Activated CD4-positive, alpha-beta T cell treated with anti-CD3 and anti-CD28 coated beads for 1 hour (primary cell): ENCODE measurements around the gene CHST15.

Experiments
- DNase-seq: peaks from one replicate; pipeline ENCODE4 v3.0.0-alpha.2; 2020

Gene CHST15

GRCh38 chr10:124007773-124008145 lies 85.6 kb downstream of the CHST15 start:
- DNase-seq = no peak

- no peak for DNase-seq
Measured at GRCh38 chr10:124007102-124007772, 86.2 kb downstream of the CHST15 start.

- no peak for DNase-seq
Measured at GRCh38 chr10:124006526-124006925, 86.9 kb downstream of the CHST15 start.

DNA sequence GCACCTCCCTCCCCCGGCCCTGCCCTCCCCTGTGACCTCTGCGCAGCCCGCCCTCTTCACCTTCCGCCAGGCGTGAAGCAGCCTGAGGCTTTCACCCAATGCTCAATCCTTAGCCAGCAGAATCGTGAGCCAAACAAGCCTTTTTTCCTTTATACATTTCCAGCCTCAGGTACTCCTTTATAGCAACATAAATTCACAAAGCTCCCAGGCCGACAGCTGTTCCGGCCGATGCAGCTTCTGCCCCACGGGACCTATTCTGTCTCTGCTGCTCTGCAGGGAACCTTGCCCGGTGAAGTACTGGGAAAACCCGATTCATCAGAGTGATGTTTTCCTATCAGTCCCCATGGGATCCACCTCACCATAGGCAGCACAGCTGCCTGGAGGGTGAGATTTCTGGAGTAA lies 87.4 kb downstream of the CHST15 start:
- DNase-seq = no peak

- DNase-seq = no peak
Measured at GRCh38 chr10:124005091-124005490, 88.3 kb downstream of the CHST15 start.

GRCh38 chr10:124004663-124005004 lies 88.8 kb downstream of the CHST15 start:
- no peak for DNase-seq

DNA sequence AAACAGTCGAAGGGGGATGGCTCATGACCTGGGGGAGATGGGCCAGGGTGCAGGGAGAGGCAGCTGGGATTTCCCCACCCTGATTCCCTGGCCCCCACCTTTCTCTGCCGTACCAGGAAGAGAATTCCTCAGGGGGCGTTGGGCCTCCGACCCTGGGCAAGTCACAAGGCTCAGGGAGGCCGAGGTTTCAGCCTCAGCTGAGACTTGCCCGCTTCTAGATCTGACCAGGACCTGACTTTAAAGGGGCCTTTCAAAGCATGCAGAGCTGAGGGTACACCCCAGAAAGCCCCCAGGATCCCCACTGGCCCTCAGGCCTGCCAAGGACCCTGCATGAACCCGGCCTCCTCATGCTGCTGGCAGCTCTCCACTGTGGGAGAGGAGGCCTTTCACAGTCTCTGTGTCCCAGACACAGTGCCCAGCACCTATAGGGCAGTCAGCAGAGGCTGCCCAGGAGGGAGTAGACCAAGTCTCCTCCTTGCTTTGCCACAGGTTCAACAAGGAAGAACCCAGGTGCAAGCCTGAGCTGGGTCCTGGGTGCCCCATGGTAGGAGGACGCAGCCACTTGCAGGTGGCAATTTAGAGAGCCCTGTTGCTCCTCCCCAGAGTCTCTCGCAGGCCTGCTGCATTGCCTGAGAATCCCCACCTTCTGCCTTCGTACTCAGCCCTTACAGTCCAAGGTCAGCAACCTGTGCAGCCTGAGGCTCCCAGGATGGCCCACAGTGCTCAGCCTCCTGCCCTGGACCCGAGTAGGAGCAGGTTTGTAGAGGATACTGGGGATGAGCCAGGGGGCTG lies 89.3 kb downstream of the CHST15 start:
- DNase-seq = no peak

- DNase-seq = no peak
Measured at GRCh38 chr10:124003481-124003870, 89.9 kb downstream of the CHST15 start.

- DNase-seq = no peak
Measured at GRCh38 chr10:124003070-124003419, 90.4 kb downstream of the CHST15 start.

- no peak for DNase-seq
Measured at GRCh38 chr10:124002391-124003069, 90.9 kb downstream of the CHST15 start.

GRCh38 chr10:124001391-124002148 lies 91.8 kb downstream of the CHST15 start:
- DNase-seq = no peak

DNA sequence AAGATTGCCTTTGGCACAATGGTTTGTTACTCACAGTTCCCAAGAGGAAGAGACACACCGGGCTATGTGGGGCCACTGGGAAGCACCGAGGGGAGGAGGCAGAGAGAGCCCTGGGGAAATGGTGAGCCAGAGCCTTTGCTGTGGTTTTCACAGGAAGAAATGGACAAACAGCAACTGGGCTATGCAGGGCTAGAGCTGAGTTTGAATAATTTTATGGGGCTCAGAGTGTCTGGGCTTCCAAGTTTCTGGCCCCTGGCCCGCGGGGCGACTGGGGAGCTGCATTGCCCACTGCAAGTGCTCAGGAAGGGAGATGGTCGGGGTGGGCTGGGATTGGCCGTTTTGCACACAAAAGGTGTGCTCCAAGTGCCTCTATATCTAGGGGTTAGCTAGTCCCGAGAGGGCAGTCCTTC lies 92.6 kb downstream of the CHST15 start:
- no peak for DNase-seq

DNA sequence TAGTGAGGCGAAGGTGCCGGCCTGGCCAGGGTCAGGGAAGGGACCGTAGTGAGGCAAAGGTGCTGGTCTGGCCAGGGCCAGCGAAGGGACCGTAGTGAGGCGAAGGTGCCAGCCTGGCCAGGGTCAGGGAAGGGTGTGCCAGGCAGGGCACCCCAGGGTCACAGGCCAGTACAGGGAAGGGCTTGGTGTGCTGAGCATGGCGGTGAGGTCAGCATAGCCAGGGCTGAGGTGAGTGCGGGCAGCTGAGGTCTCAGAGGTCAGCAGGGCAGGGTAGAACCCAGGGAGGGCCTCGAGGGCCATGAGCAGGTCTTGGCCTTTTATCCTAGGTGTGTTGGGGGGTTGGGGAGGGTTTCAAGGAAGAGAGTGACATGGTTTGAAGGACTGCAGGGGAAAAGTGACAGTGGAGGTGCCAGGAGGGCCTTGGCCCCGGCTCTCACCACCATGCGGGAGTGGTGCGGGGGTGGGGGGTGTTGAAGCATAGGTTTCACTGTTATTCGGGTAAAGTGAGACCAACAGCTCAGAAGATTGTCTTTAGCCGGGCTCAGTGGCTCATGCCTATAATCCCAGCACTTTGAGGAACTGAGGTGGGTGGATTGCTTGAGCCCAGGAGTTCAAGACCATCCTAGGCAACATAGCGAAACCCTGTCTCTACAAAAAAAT lies 93.3 kb downstream of the CHST15 start:
- no peak for DNase-seq

DNA sequence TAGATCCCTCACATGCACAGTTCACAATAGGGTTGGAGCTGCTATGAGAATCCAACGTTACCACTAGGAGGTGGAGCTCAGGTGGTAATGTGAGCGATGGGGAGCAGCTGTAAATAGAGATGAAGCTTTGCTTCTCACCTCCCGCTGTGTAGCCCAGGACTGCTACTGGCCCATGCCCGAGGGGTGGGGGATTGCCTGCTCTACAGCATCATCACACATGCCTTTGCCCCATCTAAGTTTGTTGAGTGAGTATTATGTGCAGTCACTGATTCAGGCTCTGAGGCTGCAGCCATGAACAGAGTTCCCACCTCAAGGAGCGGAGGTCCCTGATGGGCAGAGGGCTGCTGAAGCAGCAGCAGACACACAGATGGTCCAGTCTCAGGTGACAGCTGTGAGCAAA lies 94.1 kb downstream of the CHST15 start:
- DNase-seq = no peak

DNA sequence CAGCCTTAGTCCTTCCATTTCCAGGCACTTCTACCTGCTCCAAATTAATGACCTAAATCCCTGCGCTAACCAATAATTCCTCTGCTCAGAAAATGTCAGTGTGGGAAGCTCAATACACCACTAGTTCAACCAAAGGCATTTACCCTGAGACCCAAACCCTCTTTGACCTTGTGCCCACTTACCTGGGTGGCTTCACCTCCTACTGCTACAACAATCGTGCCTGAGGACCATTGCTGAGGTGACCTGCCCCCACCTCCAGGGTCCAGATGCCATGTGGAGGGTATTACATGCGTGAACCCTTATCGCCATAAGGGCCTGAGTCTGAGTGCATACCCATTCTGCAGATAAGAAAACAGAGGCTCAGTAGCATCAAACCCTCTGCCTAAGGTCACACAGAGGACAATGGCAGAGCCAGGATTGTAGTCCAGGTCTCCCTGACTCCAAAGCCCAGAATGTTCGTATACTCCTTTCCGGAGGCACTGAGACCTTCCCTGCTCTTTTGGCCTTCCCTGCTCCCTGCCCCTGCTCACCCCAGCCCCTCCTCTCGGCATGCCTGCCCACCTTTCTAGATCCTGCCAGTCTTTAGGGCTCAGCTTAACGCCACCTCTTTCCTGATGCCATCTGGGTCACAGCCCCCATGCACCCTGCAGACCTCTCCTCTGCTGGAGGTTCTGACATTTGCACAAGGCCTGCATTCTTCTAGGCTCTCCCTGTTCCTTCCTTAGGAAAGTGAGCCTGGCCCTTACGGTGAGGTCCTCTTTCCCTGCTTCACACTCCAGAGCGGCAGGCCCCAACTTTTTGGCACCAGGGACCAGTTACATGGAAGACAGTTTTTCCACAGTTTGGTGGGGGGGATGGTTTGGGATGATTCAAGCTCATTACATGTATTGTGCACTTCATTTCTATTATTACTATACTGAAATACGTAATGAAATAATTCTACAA lies 94.9 kb downstream of the CHST15 start:
- no peak for DNase-seq

GRCh38 chr10:123997486-123998196 lies 95.8 kb downstream of the CHST15 start:
- no peak for DNase-seq

DNA sequence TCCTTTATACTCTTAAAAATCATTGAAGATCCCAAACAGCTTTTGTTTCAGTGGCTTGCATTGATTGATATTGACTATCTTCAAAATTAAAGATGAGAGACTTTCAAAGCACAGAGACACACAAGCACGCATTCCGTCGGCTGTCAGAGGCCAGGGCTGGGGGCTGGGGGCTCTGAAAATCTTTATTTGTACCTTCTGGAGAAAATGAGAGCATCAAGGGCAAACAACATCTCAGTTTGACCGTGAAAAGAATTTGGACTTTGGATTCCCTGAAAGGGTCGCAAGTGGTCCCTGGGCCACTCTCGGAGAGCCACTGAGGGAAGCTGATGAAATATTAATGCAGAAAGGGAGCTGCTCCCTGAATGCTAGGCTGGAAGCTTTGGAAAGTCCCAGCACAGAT lies 96.4 kb downstream of the CHST15 start:
- DNase-seq = no peak

DNA sequence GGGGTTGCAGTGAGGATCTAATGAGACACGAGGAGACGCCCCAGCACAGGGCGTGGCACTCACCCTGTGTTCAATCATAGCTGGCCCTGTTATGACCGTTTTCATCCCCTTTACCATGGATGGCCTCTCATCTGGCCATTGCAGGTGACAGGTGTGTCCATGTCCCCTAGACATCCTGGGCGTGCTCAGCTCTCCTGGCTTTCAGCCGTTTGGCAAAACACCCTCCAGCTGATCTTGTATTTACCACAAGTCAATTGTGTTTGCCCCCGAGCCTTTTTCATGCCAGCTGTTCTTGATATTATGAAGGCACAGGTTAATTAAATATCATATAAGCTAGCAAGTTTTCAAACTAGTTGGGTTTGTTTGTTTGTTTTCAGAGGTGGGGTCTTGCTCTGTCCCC lies 97.1 kb downstream of the CHST15 start:
- no peak for DNase-seq

GRCh38 chr10:123995461-123996131 lies 97.8 kb downstream of the CHST15 start:
- no peak for DNase-seq

DNA sequence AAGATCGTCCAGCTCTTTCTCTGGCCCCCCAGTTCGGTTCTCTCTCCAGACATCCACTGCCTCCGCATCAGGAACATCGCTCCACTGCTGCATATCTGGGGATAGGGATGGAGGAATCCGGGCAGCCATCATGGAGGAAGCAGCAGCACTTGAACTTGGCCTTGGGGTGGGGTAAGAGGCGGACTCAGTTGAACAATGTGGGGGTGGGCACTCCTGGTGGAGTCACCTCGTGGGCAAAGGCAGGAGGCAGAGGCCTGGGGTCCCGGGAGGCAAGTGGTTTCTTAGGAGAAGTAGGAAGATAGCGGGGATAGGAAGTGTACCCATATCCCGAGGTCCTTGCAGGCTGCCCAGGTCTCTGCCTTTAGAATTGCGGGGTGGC lies 98.3 kb downstream of the CHST15 start:
- DNase-seq = no peak
